ENCODE results near the gene CHL1.

Gene CHL1, protein sequence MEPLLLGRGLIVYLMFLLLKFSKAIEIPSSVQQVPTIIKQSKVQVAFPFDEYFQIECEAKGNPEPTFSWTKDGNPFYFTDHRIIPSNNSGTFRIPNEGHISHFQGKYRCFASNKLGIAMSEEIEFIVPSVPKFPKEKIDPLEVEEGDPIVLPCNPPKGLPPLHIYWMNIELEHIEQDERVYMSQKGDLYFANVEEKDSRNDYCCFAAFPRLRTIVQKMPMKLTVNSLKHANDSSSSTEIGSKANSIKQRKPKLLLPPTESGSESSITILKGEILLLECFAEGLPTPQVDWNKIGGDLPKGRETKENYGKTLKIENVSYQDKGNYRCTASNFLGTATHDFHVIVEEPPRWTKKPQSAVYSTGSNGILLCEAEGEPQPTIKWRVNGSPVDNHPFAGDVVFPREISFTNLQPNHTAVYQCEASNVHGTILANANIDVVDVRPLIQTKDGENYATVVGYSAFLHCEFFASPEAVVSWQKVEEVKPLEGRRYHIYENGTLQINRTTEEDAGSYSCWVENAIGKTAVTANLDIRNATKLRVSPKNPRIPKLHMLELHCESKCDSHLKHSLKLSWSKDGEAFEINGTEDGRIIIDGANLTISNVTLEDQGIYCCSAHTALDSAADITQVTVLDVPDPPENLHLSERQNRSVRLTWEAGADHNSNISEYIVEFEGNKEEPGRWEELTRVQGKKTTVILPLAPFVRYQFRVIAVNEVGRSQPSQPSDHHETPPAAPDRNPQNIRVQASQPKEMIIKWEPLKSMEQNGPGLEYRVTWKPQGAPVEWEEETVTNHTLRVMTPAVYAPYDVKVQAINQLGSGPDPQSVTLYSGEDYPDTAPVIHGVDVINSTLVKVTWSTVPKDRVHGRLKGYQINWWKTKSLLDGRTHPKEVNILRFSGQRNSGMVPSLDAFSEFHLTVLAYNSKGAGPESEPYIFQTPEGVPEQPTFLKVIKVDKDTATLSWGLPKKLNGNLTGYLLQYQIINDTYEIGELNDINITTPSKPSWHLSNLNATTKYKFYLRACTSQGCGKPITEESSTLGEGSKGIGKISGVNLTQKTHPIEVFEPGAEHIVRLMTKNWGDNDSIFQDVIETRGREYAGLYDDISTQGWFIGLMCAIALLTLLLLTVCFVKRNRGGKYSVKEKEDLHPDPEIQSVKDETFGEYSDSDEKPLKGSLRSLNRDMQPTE (N-terminal part only)

GRCh38 chr3:196311-197148 is at the start of gene CHL1:
TSS of gene CHL1 (plus strand) at chr3:196763. CDS start at chr3:319777, 123,014 bp downstream.
- DNase-seq (no peak), ATAC-seq (replicated peaks) (peak in 1 of 2 donors; percentile 25)
- Mint-ChIP-seq H3K27ac (peak within 1 kb of the TSS; percentile 91), H3K4me3 (peak within 1 kb of the TSS; percentile 84 to 87), H3K9me3 (peaks cover 0 to 3% of the 10 kb centered on the region in 2 donors), H3K27me3 (peaks cover 14 to 25% of the 10 kb centered on the region in 2 donors), H3K4me1 (peaks cover 5 to 26% of the 10 kb centered on the region in 2 donors), H3K36me3 (peaks cover 3 to 4% of the 10 kb centered on the region in 2 donors)

DNA sequence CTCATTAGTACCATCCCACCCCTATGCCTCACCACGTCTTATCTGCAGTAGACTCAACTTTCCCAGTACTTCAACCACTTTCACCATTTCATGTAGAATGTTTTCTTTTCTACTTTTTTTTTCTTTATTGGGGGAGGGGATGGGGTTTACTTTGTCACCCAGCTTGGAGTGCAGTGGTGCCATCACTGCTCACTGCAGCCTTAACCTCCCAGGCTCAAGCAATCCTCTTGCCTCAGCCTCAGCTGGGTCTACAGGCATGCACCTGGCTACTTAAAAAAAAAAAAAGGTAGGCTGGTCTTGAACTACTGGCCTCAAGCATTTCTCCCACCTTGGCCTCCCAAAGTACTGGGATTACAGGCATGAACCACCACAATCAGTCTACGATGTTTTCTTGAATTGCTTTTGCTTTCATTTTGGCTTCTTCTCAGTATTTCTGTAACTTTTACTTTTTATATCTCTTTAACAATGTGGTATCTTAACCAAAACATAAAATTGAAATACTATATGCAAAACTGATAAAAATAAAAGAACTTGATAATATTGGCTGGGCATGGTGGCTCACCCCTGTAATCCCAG is 44.9 kb upstream of the CHL1 start:
- Mint-ChIP-seq H3K36me3 (no peaks in the 10 kb centered on the region), H3K4me3 (no peak overlapping the region), H3K27me3 (peaks cover 5 to 6% of the 10 kb centered on the region in 2 donors), H3K4me1 (peaks cover 3 to 5% of the 10 kb centered on the region in 2 donors), H3K9me3 (peaks cover 0 to 2% of the 10 kb centered on the region in 2 donors), H3K27ac (no peak overlapping the region)
- ATAC-seq (replicated peaks) (no peak), DNase-seq (no peak)

DNA sequence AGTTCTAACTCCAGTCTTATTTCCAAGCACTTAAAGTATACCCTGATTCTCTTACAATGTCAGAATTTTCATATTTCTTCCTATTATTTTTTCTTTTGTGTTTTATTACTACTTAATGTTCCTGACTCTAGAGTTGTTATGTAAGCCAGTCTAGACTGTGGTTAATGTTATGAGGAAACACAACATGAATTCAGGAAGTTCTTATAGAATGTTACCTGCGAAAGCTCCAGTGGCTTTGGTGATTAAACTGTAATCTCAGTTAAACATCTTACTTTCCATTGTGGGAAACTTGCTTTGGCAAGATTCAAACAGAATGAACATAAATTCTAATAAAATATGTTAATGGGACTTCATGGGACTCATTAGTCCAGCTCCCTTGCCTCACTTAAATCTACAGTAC is 36.6 kb upstream of the CHL1 start:
- peaks cover 3 to 11% of the 10 kb centered on the region in 2 donors for H3K4me1 Mint-ChIP-seq
- ATAC-seq (replicated peaks) (no peak), DNase-seq (no peak)
- H3K4me3 Mint-ChIP-seq, result no peak overlapping the region
- peaks cover 0 to 2% of the 10 kb centered on the region in 2 donors for H3K9me3 Mint-ChIP-seq
- H3K27ac Mint-ChIP-seq, result no peak overlapping the region
- no peaks in the 10 kb centered on the region for H3K36me3 Mint-ChIP-seq
- peaks cover 0 to 21% of the 10 kb centered on the region in 2 donors for H3K27me3 Mint-ChIP-seq

DNA sequence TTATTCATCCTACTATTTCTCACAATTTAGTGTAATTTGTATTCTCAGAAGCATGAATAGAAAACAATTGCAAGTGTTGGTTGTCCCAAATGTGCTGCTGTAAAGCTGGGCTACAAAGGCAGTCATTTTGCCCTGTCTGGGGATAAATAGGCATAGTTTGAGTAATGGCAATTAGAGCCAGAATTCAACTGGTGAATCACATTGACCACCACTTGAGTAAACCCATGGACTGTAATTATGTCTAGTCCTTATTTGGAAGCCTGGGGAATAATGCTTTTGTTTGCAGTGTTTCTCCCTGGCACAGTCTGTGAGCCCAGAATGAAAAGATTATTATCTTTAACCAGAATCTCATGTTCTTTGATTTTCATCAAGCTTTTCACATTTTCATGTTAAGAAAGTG is 30.5 kb upstream of the CHL1 start:
- no peak overlapping the region for H3K4me3 Mint-ChIP-seq
- ATAC-seq (replicated peaks), result no peak
- H3K4me1 Mint-ChIP-seq, result no peaks in the 10 kb centered on the region

DNA sequence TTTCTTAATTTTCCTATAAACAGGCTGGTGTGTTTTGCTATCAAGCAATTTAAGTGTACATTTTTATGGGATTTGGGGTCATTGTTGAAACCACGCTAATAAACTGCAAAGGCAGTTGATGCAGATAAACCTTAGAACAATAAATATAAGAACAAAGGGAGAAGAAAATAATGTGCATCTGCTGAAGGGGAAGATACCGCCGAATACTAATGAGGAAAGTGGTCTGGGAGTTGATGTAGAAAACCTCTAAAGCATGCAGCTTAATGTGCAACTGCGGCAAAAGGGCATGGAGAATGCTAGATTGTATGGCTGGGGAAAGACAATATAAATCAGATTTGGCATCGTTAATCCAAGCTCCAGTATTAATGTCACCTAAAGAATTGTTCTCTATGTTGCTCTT is 29.8 kb upstream of the CHL1 start:
- Mint-ChIP-seq H3K27me3 (peaks cover 0 to 15% of the 10 kb centered on the region in 2 donors), H3K27ac (no peak overlapping the region), H3K4me3 (no peak overlapping the region), H3K9me3 (no peaks in the 10 kb centered on the region), H3K36me3 (no peaks in the 10 kb centered on the region), H3K4me1 (no peaks in the 10 kb centered on the region)
- no peak for DNase-seq
- ATAC-seq (replicated peaks), result no peak

More for the DNA sequence above, 30.5 kb upstream of the CHL1 start:
- Mint-ChIP-seq H3K9me3 (no peaks in the 10 kb centered on the region), H3K27me3 (peaks cover 0 to 15% of the 10 kb centered on the region in 2 donors), H3K36me3 (no peaks in the 10 kb centered on the region), H3K27ac (no peak overlapping the region)
- DNase-seq, result no peak

GRCh38 chr3:173886-174285 is 22.7 kb upstream of the CHL1 start:
- Mint-ChIP-seq H3K27ac (no peak overlapping the region), H3K4me1 (peaks cover 2 to 5% of the 10 kb centered on the region in 2 donors), H3K4me3 (no peak overlapping the region), H3K9me3 (no peaks in the 10 kb centered on the region), H3K27me3 (no peaks in the 10 kb centered on the region), H3K36me3 (no peaks in the 10 kb centered on the region)
- DNase-seq, result no peak
- ATAC-seq (replicated peaks), result no peak

GRCh38 chr3:184976-185375 is 11.6 kb upstream of the CHL1 start:
- H3K4me1 Mint-ChIP-seq, result no peaks in the 10 kb centered on the region
- no peak for DNase-seq

DNA sequence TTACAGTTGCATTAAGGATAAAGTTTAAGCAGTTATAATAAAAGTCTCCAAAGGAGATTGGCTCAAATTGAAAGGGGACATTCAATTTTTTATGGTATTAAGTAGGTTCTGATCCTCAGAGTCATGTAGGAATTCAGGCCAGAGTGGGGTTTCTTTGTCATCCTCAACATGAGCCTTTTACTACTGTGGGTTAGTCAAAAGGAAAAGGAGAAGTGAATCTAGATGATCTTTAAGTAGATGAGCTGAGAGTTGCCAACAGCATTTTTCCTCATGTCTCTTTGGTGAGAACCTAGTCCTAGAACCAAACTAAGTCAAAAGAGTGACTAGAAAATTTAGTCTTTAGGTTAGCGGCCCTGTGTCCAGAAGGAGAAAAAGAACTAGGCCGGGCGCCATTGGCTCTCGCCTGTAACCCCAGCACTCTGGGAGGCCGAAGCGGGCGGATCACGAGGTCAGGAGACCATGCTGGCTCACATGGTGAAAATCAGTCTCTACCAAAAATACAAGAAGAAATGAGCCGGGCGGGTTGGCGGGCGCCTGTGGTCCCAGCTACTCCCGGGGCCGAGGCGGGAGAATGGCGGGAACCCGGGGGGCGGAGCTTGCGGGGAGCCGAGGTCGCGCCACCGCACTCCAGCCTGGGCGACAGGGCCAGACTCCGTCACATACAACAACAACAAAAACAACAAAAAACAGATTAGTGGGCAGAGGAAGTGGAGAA is 4.2 kb upstream of the CHL1 start:
- Mint-ChIP-seq H3K4me1 (peaks cover 3 to 28% of the 10 kb centered on the region in 2 donors), H3K27me3 (peaks cover 11 to 15% of the 10 kb centered on the region in 2 donors), H3K9me3 (peaks cover 0 to 5% of the 10 kb centered on the region in 2 donors), H3K36me3 (peaks cover 3 to 6% of the 10 kb centered on the region in 2 donors), H3K4me3 (peak overlapping the region; percentile 25 to 75), H3K27ac (peak overlapping the region; percentile 73)
- DNase-seq (no peak), ATAC-seq (replicated peaks) (peak; percentile 84 to 96)

More at GRCh38 chr3:184976-185375, 11.6 kb upstream of the CHL1 start:
- H3K27me3 Mint-ChIP-seq, result peaks cover 0 to 3% of the 10 kb centered on the region in 2 donors
- no peak for ATAC-seq (replicated peaks)
- H3K36me3 Mint-ChIP-seq, result peaks cover 0 to 2% of the 10 kb centered on the region in 2 donors
- H3K9me3 Mint-ChIP-seq, result peaks cover 0 to 3% of the 10 kb centered on the region in 2 donors
- no peak overlapping the region for H3K27ac Mint-ChIP-seq
- H3K4me3 Mint-ChIP-seq, result no peak overlapping the region

DNA sequence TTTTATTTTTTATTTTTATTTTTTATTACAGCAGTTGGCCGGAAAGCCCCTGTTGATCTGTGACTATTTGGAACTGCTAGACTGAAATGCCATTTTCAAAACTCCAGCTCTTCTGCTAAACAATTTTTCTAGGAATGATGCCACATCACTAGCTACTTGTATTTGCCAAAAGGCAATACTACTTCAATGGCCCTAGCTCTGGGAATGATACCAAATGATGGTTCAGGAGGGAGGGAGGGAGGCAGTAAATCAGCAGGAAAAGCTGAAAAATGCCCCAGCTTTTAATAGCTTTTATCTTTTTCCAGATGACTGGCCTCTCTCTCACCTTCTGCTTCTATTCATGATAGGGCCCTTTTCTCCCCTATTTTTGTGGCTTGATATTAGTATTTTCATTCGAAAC is 2.6 kb upstream of the CHL1 start:
- Mint-ChIP-seq H3K9me3 (peaks cover 0 to 3% of the 10 kb centered on the region in 2 donors), H3K27me3 (peaks cover 11 to 24% of the 10 kb centered on the region in 2 donors), H3K4me1 (peaks cover 5 to 28% of the 10 kb centered on the region in 2 donors), H3K4me3 (no peak overlapping the region), H3K36me3 (peaks cover 3 to 4% of the 10 kb centered on the region in 2 donors), H3K27ac (no peak overlapping the region)
- DNase-seq (no peak), ATAC-seq (replicated peaks) (no peak)

GRCh38 chr3:194421-194820 is 2.1 kb upstream of the CHL1 start:
- H3K36me3 Mint-ChIP-seq, result peaks cover 3 to 4% of the 10 kb centered on the region in 2 donors
- H3K27me3 Mint-ChIP-seq, result peaks cover 11 to 25% of the 10 kb centered on the region in 2 donors
- ATAC-seq (replicated peaks) (no peak), DNase-seq (no peak)
- no peak overlapping the region for H3K27ac Mint-ChIP-seq
- peaks cover 5 to 28% of the 10 kb centered on the region in 2 donors for H3K4me1 Mint-ChIP-seq
- H3K4me3 Mint-ChIP-seq, result no peak overlapping the region
- H3K9me3 Mint-ChIP-seq, result peaks cover 0 to 3% of the 10 kb centered on the region in 2 donors

DNA sequence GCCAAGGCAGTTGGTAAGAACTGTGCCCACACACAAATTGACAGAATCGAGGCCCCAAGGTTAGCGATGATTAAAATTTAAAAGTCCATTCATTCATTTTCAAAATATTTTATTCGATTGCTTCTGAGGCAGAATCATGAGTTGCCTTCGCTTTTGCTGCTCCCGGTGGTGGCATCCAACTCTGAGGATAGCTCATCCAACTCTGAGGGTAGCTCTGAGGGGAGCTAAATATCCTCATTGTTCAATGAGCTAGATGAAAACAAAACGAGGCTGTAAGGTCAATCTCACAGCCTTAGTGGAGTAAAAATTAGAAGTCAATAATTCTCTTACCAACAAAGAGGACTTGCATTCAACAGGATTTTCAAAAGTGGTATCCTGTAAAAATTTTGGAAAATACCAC is 897 bp upstream of the CHL1 start:
- Mint-ChIP-seq H3K4me1 (peaks cover 5 to 28% of the 10 kb centered on the region in 2 donors), H3K36me3 (peaks cover 3 to 4% of the 10 kb centered on the region in 2 donors), H3K9me3 (peaks cover 0 to 3% of the 10 kb centered on the region in 2 donors), H3K27ac (no peak overlapping the region), H3K27me3 (peaks cover 11 to 25% of the 10 kb centered on the region in 2 donors), H3K4me3 (no peak overlapping the region)
- ATAC-seq (replicated peaks) (no peak), DNase-seq (no peak)

- ATAC-seq (replicated peaks) (peak; percentile 55 to 64), DNase-seq (peak; percentile 4)
- Mint-ChIP-seq H3K4me3 (peak overlapping the region; percentile 84 to 87), H3K27ac (peak overlapping the region; percentile 91), H3K27me3 (peaks cover 17 to 25% of the 10 kb centered on the region in 2 donors), H3K36me3 (peaks cover 2 to 3% of the 10 kb centered on the region in 2 donors), H3K9me3 (peaks cover 0 to 3% of the 10 kb centered on the region in 2 donors), H3K4me1 (peaks cover 5 to 18% of the 10 kb centered on the region in 2 donors)
Observed at GRCh38 chr3:197149-197827, 725 bp downstream of the CHL1 start.

Data from stimulated activated naive B cell treated with anti-CD40 and anti-IgM and Interleukin-4, amounts not matched to agents 10 μg/mL and 1 μg/mL and 100 μg/mL, for 72 hours (primary cell).